SK-N-SH treated with all-trans-retinoic acid at 6 μM for 48 hours (cell line): ENCODE data around the gene ROCK1.

Source experiments
- CSDC2 ChIP-seq: fragments of 250-450 bp; sonication (Bioruptor Pico); IDR thresholded peaks from 2 replicates; pipeline ENCODE4 v1.5.0; 2020; ENCODE audit warnings: mild to moderate bottlenecking, moderate library complexity
- GLIS3 ChIP-seq: fragments of 250-450 bp; sonication (Bioruptor Pico); IDR thresholded peaks from 2 replicates; pipeline ENCODE4 v1.5.0; 2020; ENCODE audit warnings: mild to moderate bottlenecking, moderate library complexity
- RARB ChIP-seq: fragments of 250-450 bp; sonication (Bioruptor Pico); IDR thresholded peaks from 2 replicates; pipeline ENCODE4 v1.8.0; 2021; ENCODE audit warnings: mild to moderate bottlenecking, moderate library complexity
- ZC3H10 ChIP-seq: fragments of 250-450 bp; sonication (Bioruptor Pico); IDR thresholded peaks from 2 replicates; pipeline ENCODE4 v1.5.1; 2021; ENCODE audit warnings: mild to moderate bottlenecking, moderate library complexity
- ZFP3 ChIP-seq: fragments of 250-450 bp; sonication (Bioruptor Pico); IDR thresholded peaks from 2 replicates; pipeline ENCODE4 v1.5.0; 2020; ENCODE audit warnings: mild to moderate bottlenecking, moderate library complexity
- ZNF565 ChIP-seq: fragments of 450-650 bp; formaldehyde crosslinking; conservative IDR thresholded peaks from 2 replicates; pipeline ENCODE4 v1.5.0; 2020; ENCODE audit warnings: low read depth, mild to moderate bottlenecking, moderate library complexity
- ZNF8 ChIP-seq: fragments of 450-650 bp; formaldehyde crosslinking; IDR thresholded peaks from 2 replicates; pipeline ENCODE4 v1.5.0; 2020; ENCODE audit warnings: mild to moderate bottlenecking, moderate library complexity
- TF ChIP-seq, protein P1 (sequence below): fragments of 250-450 bp; sonication (Bioruptor Pico); IDR thresholded peaks from 2 replicates; pipeline ENCODE4 v1.5.1; 2020; ENCODE audit warnings: low read depth, mild to moderate bottlenecking, moderate library complexity

DNA sequence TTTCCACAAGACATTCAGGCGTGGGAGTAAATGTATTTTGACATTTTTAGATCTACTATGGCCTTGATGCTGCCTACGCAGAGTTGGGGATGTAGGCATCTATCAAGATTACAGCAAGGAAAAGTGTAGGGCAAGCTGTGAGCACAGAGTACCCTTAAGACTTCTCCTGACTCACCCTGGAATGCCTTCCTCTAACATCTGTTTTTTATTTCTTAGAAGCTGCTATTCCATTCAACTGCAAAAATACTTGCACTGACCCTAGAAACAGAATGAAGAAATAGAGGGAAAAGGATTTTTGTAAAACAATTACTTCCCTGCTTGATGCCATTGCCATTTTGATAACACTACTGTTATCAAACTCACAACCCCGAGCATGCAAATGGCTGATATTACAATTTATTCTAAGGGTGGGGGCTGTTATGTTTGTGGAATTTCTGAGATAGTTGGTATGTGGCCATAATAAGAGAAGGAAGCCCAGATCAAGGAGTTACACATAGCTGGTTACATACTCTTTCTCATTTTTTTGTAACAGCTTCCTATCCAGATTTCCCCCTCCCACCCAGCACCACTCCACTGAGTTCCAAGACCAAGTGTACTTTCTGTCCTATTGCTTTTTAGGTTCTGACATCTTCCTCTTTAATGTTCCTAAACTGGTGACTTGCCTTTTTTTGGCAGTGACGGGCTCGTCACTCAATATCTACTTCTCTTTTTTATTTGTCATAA is 6.0 kb upstream of the ROCK1 start:
- TF ChIP-seq, protein P1, sequence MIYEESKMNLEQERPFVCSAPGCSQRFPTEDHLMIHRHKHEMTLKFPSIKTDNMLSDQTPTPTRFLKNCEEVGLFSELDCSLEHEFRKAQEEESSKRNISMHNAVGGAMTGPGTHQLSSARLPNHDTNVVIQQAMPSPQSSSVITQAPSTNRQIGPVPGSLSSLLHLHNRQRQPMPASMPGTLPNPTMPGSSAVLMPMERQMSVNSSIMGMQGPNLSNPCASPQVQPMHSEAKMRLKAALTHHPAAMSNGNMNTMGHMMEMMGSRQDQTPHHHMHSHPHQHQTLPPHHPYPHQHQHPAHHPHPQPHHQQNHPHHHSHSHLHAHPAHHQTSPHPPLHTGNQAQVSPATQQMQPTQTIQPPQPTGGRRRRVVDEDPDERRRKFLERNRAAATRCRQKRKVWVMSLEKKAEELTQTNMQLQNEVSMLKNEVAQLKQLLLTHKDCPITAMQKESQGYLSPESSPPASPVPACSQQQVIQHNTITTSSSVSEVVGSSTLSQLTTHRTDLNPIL (CRISPR knock-in tag), result no peak
- TF ChIP-seq GLIS3, result no peak
- TF ChIP-seq CSDC2 (CRISPR knock-in tag), result no peak
- TF ChIP-seq ZC3H10 (CRISPR knock-in tag), result no peak
- no peak for TF ChIP-seq ZNF8 (CRISPR knock-in tag)
- TF ChIP-seq RARB (CRISPR knock-in tag), result no peak
- no peak for TF ChIP-seq ZNF565
- no peak for TF ChIP-seq ZFP3 (CRISPR knock-in tag)
